Posterior cingulate gyrus (tissue), 11 donors: ENCODE data around the gene ZFP3.
A peak's percentile ranks its signal among the peaks of the same experiment; 100 is the strongest.
"Not testable (repeated sequence)": the region's sequence is repeated elsewhere in the genome, so short reads cannot be mapped to it uniquely, and the experiment has no call there.

Experiments
- DNase-seq, 10 donors: peaks; one replicate each; pipeline versions ENCODE4 v3.0.0 to v3.0.0-alpha.2; 2020 to 2021; ENCODE audit warnings: mixed read lengths in 3 of 10
- intact Hi-C: fragments of 100-400 bp; cut with DNase I; formaldehyde crosslinking; loops from one replicate; pipeline ENCODE4 v1.15.1; 2023

Gene ZFP3

DNA sequence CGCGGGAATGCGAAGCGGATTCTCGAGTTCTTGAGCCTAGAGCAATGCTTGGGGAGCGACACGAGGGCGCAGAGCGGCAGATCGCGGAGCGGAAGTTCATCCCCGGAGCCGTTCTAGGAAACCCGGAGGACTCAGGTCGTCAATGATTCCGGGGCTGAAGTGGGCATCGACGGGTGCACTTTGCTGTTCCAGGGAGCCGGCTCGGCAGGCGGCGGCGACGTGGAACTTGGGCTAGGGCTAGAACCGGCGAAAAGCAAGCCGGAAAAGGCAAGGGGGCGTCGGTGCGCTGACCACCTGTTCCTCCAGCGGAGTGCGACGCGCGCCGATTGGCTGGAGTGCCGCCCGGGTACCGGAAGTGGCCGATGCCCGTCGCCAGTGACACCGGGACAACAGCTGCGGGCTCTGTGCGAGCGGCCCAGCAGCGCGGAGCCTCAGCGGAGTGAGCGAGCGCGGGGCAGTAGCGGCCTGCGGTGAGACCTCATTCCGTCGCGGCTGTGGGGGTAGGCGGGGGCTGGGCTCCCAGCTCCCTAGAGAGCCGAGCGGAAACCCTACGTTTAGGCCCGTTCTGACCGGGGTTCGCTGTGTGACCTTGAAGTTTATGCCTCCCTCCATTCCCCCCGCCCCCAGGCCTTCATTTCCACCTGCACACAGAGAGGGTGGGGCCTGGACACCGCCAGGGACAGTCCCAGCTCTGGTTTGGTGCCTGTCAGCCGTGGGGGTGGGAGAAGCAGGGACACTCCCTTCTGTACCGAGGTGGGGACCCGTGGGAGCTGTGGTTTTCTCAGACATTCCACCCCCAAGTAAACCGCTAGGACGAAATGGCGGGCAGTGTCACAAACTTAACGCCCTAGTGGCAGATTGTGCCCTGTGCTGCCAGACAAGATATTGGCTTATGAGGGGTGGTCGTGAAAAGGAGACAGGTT is at the start of gene ZFP3:
ZFP3 (plus strand) TSS at position 362 of the 923 bp plus-strand sequence. CDS start 13,038 bp downstream, outside the sequence.
- intact Hi-C loops, result no loop called here
- DNase-seq, result peak; percentile 80 to 97 (median 88)

DNA sequence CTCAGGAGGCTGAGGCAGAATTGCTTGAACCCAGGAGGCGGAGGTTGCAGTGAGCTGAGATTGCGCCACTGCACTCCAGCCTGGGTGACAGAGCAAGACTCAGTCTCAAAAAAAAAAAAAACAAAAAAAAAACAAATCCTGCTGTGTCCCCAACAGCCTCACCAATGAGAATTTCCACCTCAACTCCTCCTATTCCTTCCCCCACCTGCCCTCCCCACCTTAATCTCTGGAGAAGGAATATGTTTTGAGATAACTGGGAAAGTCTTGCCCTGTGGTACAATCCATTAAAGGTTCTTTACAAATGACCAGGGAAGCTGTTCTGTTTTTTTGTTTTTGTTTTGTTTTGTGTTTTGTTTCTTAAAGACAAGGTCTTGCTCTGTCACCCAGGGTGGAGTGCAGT is 48.1 kb upstream of the ZFP3 start:
- intact Hi-C loops, DNase-seq: not testable (repeated sequence)

DNA sequence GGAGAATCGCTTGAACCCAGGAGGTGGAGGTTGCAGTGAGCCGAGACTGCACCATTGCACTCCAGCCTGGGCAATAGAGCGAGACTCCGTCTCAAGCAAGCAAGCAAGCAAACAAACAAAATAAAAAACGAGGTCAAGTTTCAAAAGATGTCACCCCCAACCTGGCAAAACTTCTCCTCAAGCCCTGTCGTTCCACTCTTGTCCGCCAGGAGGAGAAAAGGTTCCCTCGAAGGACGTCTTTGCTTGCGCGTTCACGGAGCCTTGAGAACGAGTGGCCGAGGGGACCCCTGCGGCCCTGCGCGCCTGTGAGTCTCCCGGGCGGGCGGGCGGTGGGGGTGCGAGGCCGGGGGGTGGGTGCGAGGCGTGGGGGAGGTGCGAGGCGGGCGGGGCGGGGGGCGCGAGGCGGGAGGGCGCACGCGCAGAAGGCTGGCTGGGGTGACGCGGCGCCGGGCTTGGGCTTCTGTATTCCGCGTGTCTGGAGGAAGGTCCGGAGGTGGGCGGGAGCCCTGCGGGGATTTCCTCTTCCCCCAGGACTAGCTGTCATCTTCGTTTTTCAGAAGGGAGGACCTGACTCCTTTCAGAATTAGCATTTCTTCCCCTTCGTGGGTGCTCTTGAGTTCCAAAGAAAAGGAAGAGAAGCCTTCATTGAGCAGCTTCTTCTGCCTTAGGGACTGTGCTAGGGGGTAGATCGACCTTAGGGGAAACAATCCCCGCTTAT is 46.7 kb upstream of the ZFP3 start:
- intact Hi-C loops, result loop anchor here (1.0 kb wide), 1 partner anchor 31 kb away; no protein-coding TSS in a partner anchor
- peak; percentile 29 to 94 (median 68) for DNase-seq

DNA sequence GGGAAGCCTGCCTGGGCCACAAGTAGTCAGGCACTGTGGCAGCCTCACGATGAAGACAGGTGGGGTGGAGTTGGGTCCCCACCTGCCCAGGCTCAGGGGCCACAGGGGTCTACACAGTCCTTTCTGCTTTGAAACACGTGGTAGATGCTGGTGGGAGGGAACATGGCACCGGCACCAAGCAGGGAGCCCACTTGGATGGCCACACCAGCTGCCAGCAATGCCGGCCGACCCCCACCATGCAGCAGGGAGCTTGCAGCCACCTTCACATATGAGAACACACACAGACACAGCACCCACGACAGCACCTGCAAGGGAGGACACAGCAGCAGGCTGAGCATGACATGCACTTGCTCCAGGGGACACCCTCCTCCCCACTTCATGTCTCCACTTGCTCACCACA is 45.4 kb upstream of the ZFP3 start:
- intact Hi-C loops, result no loop called here

DNA sequence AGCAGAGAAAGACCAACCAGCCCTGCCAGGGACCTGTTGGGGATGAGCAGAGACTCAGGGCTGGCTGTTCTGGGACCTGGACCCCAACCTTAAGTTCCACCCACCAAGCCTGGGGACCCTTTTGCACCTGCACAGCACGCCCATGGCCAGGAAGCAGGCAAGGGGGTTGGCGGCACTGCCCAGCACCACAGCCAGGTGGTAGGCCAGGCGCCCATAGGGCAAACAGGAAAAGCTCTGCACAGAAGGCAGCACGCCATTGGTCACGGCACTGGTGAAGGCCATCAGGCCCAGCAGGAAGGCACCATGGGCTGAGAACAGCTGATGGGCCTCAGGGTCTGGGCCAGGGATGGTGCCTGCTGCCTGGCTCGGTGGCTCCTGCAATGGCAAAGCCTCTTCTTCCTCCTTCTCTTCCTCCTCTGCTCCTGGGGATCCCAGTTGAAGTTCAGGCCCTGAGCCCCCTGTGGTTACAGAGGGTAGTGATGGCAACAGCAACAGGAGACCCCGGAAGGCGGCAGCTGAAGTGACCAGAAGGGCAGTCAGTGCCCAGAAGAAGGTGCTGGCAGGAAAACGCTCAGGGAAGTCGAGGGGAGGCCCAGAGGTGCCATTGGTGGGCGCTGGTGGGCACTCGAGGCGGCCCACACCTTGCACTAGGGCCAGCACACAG is 44.8 kb upstream of the ZFP3 start:
- DNase-seq, result no peak
- intact Hi-C loops, result no loop called here

More for the DNA sequence above, 45.4 kb upstream of the ZFP3 start:
- no peak for DNase-seq

DNA sequence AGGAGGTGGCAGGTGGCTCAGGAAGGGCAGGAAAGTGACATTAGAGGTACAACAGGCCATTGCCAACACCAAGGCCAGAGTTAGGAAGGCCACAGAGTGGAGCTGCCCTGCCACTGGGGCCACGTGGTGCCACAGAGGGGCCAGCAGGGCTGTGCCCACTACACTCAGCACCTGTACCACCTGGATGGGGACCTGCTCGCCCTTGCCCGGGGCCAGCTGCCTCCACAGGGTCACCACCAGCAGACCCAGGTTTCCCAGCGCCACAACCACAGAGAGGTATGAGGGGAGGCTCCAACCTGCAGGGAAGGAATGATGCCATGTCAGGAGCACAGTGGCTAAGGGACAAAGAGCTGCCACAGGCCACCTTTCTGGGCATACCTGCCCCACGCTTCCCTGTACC is 44.2 kb upstream of the ZFP3 start:
- no peak for DNase-seq
- intact Hi-C loops, result no loop called here

DNA sequence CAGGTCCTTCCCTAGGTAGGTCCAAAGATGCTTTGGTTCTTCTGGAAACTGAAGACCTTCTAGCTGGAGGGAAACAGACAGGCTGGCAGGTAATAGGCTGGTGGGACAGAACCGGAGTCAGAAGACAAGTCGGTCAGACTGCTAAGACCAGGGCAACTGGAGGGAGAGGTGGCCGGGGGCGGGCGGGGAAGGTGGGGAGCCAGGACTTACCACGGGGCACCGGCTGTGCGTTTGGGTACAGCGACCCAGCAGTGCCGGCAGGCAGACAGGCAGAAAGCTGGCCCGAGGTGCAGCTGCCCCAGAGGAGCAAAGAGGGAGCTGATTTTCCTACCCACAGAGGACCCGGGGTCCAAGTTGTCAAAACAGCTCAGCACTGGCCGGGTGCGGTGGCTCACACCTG is 43.6 kb upstream of the ZFP3 start:
- DNase-seq, result no peak
- intact Hi-C loops, result no loop called here

DNA sequence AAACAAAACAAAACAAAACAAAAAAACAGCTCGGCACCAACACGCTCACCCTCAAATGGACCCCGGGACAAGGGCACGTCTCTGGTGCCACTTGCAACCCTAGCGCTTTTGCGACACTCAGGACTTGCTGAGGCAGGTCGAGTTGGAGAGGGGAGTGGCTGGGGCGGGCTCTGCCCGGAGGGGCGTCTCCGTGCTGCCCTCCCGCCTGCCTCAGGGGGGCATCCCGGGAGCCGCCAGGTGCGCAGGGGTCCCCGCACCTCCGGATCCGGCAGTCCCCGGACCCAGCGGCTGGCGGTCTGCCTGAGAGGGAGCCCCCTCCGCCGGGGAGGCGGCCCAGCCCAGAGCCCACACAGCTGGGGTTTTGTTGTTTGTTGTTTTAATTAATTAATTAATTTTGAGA is 43.0 kb upstream of the ZFP3 start, which contains the start of gene SLC52A1:
SLC52A1 (minus strand) TSS at position 112 of the 400 bp plus-strand sequence. CDS start 820 bp downstream, outside the sequence.
- DNase-seq, result no peak
- intact Hi-C loops, result no loop called here

DNA sequence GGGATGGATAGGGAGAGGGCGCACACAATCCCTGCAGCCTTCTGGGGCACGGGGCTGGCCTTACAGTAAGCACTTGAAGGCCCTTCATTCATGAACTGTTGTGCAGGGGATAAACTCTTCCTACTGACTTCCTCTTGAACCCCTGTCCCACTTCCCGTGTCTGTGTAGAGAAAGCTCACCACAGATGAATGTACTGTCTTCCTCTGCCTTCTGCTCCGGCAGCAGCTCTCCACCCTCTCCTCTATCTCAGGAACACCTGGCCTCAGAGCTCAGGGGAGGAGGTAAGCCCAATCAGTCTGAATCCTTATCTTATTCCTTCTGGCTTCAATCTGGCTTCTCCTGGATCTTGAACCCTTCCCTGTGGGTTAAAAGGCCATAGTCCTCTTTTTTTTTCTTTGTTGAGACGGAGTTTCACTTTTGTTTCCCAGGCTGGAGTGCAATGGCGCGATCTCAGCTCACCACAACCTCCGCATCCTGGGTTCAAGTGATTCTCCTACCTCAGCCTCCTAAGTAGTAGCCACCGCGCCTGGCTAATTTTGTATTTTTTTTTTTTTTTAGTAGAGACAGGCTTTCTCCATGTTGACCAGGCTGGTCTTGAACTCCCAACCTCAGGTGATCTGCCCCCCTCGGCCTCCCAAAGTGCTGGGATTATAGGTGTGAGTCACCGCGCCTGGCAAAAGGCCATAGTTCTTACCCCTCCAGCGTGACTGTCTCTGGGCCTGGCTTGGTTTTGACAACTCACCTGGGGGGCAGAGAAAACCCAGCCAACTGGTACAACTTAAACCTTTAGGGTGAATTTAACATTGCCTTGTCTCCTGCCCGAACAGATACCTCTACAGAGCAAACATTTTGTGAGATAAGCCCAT is 35.9 kb upstream of the ZFP3 start:
- intact Hi-C loops, result no loop called here
- DNase-seq, result no peak

DNA sequence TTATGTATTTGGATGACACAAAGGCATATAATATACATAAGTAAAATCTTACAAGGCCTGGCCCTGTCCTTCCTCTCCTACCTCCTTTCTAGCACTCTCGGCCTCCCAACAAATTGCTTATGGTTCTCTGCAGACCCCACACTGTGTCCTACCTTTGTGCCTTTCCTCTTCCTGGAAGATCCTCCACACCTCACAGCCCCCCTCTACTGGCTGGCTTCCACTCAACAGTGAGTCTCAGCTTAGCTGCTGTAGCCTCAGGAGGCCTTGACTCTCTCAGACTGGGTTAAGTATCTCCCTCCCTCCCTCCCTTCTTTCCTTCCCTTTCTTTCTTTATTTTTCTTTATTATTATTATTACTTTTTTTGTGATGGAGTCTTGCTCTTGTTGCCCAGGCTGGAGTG is 34.7 kb upstream of the ZFP3 start:
- DNase-seq, result no peak
- intact Hi-C loops, result no loop called here

DNA sequence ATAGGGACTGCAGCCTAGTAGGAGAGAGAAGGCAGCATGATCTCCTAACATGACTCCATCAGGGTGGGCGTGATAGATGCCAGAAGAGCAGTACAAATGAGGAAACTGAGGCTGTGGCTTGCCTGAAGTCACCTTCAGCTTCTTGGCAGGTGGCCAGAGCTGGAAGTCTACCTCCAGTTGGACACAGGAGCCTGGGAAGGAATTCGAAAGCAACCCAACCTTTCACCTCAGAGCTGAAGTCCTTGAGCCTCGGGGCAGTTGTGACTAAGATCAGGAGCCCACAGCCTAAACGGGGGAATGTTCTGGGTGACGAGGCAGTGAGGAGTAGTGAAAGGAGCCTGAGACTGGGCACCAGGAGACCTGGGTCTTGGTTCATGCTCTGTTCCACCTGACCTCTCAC is 33.6 kb upstream of the ZFP3 start:
- intact Hi-C loops, result no loop called here
- DNase-seq, result no peak

DNA sequence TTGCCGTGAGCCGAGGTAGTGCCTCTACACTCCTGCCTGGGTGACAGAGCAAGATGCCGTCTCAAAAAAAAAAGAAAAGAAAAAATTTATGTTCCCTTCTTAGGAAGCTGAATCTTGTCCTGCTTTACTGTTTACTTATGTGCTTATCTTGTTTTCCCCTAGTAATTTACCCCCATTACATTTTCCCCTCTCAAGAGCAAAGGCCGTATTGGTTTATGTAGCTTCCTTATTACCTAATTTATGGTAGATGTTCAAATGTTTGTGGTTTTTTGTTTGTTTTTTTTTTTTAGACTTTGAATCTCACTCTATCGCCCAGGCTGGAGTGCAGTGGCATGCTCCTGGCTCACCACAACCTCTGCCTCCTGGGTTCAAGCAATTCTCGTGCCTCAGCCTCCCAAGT is 32.8 kb upstream of the ZFP3 start:
- intact Hi-C loops, result no loop called here
- DNase-seq, result no peak

DNA sequence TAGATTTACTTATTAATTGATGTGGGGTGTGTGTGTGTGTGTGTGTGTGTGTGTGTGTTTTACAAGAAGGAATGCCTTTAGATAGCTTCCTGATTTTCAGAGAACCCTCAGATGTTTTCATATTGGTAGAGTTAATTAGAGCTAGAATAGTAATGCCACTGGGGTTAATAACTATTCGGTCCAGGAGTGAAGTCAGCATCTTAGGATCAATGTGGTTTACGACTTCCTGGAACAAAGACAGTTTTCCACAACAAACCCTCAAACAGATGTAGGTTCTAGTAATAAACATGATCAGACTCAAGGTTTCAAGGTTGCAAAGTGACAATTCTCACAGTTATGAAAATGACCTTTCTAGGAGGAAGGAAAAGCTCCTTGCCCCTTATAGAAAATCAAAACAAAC is 30.8 kb upstream of the ZFP3 start:
- no peak for DNase-seq
- intact Hi-C loops, result no loop called here

DNA sequence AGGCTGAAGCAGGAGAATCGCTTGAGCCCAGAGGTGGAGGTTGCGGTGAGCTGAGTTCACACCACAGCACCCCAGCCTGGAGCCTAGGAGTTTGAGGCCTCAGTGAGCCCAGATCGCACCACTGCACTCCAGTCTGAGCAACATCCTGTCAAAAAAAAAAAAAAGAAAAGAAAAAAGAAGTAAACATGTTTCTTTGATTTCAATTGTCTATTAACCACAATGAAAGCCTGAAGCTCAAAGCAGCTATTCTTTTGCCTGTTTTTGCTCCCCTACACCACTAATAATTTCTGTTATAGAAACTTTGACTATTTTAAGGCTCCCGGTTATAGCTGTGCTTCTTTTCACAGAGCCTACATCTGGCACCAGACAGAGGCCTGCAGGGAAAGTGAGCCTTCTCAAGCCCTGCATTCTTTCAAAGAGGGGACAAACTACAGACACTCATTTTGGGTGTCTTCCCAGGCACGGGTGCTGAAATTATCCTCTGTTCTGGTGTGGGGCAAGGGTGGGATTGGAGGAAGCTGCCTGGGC is 28.9 kb upstream of the ZFP3 start:
- intact Hi-C loops, result no loop called here
- DNase-seq, result no peak

DNA sequence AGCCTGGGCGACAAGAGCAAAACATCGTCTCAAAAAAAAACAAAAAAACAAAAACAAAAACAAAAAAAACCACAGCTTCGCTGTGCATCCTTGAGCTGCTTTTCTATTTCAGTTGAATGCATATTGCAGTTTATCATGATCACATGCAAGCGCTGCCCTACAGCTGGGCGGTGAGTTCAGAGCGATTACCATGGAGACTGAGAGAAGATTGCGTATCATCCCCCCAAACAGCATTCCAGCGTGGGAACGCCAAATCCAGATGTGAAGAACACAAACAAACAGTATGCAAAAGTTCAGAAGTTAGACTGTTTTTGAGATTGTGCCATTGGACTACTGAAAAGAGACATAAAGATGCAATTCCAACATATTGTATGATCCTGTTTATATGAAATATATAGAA is 28.0 kb upstream of the ZFP3 start:
- intact Hi-C loops, result no loop called here
- no peak for DNase-seq

DNA sequence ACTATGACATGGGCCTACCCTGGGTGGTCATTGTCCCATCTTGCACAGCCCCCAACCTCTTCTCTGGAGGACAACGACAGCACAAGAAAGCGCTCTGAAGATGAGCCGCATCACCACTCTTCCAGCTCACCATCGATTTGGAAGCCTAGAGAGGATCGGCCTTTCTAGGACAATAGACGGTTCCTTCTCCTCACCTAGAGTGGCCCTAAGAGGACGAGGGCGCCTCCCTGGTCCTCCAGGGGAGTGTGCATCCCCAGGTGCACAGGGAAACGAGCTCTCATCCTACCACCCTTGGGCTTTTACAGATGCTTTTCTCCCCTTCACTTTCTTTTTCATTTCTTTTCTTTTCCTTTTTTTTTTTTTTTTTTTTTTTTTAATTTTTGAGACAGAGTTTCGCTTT is 22.7 kb upstream of the ZFP3 start:
- peak in 2 of 10 donors; percentile 14 to 52 for DNase-seq
- intact Hi-C loops, result no loop called here

DNA sequence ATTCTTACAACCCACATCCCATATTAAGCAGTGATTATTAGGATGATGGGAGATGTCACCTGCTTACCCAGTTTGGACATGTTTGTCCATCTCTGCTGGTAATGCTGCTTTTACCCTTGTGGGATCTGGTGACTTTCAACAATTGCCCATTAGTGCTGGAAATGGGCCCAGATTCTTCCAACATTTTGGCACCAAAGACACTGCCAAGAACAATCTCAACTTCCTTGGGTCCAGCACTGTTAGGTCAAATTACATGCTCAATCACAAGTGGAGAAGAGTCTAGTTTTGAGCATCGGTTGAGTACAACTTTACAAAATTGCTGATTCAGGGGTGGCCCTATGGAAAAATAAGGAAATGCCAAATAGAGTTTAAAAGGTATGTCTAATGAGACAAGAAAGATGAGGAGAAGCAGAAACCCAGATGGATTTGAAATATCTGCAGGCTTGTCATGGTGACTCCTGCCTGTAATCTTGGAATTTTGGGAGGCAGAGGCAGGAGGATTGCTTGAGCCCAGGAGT is 13.0 kb upstream of the ZFP3 start:
- no peak for DNase-seq
- intact Hi-C loops, result no loop called here

DNA sequence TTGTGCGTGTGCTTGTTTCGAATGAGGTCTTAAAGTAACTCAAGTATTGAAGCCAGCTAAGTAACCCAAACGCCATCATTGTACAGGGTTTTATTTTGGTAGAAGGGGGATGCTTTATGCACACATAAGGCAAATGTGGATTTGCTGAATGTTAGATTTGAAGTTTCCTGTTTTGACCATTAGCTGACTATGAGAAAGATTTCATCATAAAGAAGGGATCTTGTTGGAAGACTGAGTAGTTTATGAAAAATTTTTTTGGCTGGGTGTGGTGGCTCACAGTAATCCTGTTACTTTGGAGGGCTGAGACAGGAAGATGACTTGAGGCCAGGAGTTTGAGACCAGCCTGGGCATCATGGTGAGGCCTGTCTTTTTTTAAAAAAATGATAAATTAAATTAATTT is 10.0 kb upstream of the ZFP3 start:
- intact Hi-C loops, result no loop called here
- no peak for DNase-seq

DNA sequence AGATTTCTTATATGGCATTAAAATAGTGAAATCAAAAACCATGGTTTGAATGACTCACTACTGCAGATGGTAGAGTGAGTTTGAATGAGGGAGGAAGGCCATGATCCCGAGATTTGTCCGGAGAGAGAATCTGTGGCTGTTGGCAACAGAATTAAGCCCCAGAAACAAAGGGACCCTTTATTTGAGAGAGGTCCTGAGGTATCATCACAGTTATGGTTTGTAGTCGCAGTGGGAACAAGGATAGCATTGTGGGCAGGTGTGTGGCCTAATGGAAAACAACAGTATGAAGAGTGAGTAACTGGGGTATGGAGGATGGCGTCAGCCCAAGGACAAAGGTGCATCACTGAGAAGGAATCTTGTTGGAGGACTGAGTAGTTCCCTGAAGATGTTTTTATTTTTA is 8.5 kb upstream of the ZFP3 start:
- intact Hi-C loops, result no loop called here

DNA sequence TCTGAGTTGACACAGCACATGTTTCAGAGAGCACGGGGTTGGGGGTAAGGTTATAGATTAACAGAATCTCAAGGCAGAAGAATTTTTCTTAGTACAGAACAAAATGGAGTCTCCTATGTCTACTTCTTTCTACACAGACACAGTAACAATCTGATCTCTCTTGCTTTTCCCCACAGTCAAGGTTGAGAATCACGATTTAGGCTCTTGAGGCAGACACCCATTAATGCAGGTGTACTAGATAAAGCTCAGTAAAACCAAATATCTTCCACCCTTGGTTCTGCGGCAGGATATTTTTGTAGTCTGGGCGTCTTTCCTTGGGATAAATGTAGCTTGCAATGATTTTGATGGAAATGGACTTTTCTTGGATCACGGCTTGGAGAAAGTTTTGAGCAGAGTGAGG is 2.8 kb upstream of the ZFP3 start:
- intact Hi-C loops, DNase-seq: not testable (repeated sequence)

More for the DNA sequence above, 8.5 kb upstream of the ZFP3 start:
- no peak for DNase-seq
